Vagina (tissue), 2 donors: Measurements from ENCODE around the gene PRR23E. TPM values are rescaled to one million over a fixed set of nuclear protein-coding genes. Genes with fewer than 3 reads are reported as not detected.

ENCODE experiments used
- DNase-seq, 2 donors: peaks; one replicate each; pipeline ENCODE4 v3.0.0-alpha.2; 2017; ENCODE audit errors: extremely low spot score in 2 of 2
- H3K27ac ChIP-seq: fragments of 200-600 bp; sonication (generic); one replicate; pipeline ENCODE4 v1.5.1; 2019
- H3K27me3 ChIP-seq: fragments of 200-600 bp; sonication (generic); one replicate; pipeline ENCODE4 v1.5.1; 2019
- H3K36me3 ChIP-seq, 2 donors: fragments of 200-600 bp; sonication (generic); one replicate each; pipeline ENCODE4 v1.5.1; 2017 to 2019
- H3K4me1 ChIP-seq: fragments of 200-600 bp; sonication (generic); one replicate; pipeline ENCODE4 v1.5.1; 2019
- H3K4me3 ChIP-seq, 2 donors: fragments of 200-600 bp; sonication (generic); 1 replicate in 1 of 2; 2 replicates in 1 of 2; pipeline ENCODE4 v1.5.1; 2016 to 2019
- H3K9me3 ChIP-seq: fragments of 200-600 bp; sonication (generic); one replicate; pipeline ENCODE4 v1.5.1; 2019
- CTCF ChIP-seq, 3 experiments: fragments of 450-650 bp in 2 of 3; fragments of 200-600 bp in 1 of 3; sonication (generic) in 1 of 3; IDR thresholded peaks; one replicate each; pipeline ENCODE4 v1.5.1; 2017 to 2019; ENCODE audit warnings: antibody characterized with exemption in 3 of 3, mild to moderate bottlenecking in 2 of 3, moderate library complexity in 2 of 3
- POLR2A ChIP-seq, 2 donors: fragments of 450-650 bp; IDR thresholded peaks; one replicate each; pipeline ENCODE4 v1.6.1; 2017; ENCODE audit warnings: antibody characterized with exemption in 2 of 2, mild to moderate bottlenecking in 2 of 2, moderate library complexity in 2 of 2
- POLR2AphosphoS5 ChIP-seq, 2 donors: sonication (generic); formaldehyde crosslinking; IDR thresholded peaks; one replicate each; pipeline ENCODE4 v1.9.0; 2017; ENCODE audit warnings: antibody characterized with exemption in 2 of 2, mild to moderate bottlenecking in 2 of 2, low read depth in 1 of 2; ENCODE audit not compliant: insufficient read depth in 1 of 2
- intact Hi-C: fragments of 100-400 bp; cut with DNase I; formaldehyde crosslinking; loops from one replicate; pipeline ENCODE4 v1.15.1; 2023
- small RNA-seq: library from RNA; depleted of rRNA; stranded (forward); fragments of <200 nt; gene quantifications from one replicate; pipeline ENCODE3, GENCODE V24; 2016
- total RNA-seq: library from RNA; depleted of rRNA; stranded (reverse); fragments of >200 nt; gene quantifications from one replicate; pipeline ENCODE4 v1.2.3, GENCODE V29; 2016

Gene PRR23E
- total RNA-seq, 1 donor from 2014 or later: not detected

GRCh38 chr3:127247292-127247691, 54.4 kb downstream of the PRR23E start:
- no peaks in the 10 kb centered on the region for H3K36me3 ChIP-seq
- H3K27me3 ChIP-seq: no peaks in the 10 kb centered on the region
- intact Hi-C loops: no loop called here
- no peaks in the 10 kb centered on the region for H3K9me3 ChIP-seq
- no peak overlapping the region for H3K4me3 ChIP-seq
- DNase-seq: no peak
- no peaks in the 10 kb centered on the region for H3K4me1 ChIP-seq
- no peak overlapping the region for H3K27ac ChIP-seq
- TF ChIP-seq CTCF (IDR thresholded peaks at IDR 0.05) (no peak), POLR2AphosphoS5 (IDR thresholded peaks at IDR 0.05; ENCODE audit: insufficient read depth in 1 of 2, low read depth in 1 of 2) (no peak), POLR2A (IDR thresholded peaks at IDR 0.05) (no peak)

Small RNAs within 50 kb of the gene (small RNA-seq; reads per million reads assigned to genes)
- gene RF00019 (not detected), gene RNU6-1047P (not detected)

Other genes with a start within 250 kb of the PRR23E start
- gene PLXNA1, start 210.0 kb upstream of the PRR23E start, total RNA-seq: 31.4 TPM
- not detected for gene PRR20G, start 94.9 kb downstream of the PRR23E start, total RNA-seq